Transverse colon (tissue), 4 donors: Measurements from ENCODE around the gene PPP1R15B.

Experiments
- CTCF ChIP-seq, 5 experiments: fragments of 200-600 bp in 3 of 5; fragments of 450-650 bp in 2 of 5; sonication (generic) in 3 of 5; IDR thresholded peaks; 1 replicate in 2 of 5; 2 replicates in 3 of 5; pipeline ENCODE4 v1.5.1; 2016 to 2017; ENCODE audit warnings: antibody characterized with exemption in 5 of 5, inconsistent platforms in 3 of 5, mild to moderate bottlenecking in 2 of 5, moderate library complexity in 1 of 5
- POLR2A ChIP-seq: fragments of 450-650 bp; IDR thresholded peaks from one replicate; pipeline ENCODE4 v1.6.1; 2016; ENCODE audit warnings: antibody characterized with exemption, mild to moderate bottlenecking, moderate library complexity
- POLR2AphosphoS5 ChIP-seq, 3 donors: sonication (generic); formaldehyde crosslinking; IDR thresholded peaks; one replicate each; pipeline ENCODE4 v1.6.1; 2016; ENCODE audit warnings: antibody characterized with exemption in 3 of 3

- no peak for TF ChIP-seq CTCF (IDR thresholded peaks at IDR 0.05)
- no peak for TF ChIP-seq POLR2A
- no peak for TF ChIP-seq POLR2AphosphoS5 (IDR thresholded peaks at IDR 0.05)
These were observed 31.3 kb downstream of the PPP1R15B start for GRCh38 chr1:204380293-204380831.
